Aorta (tissue), 5 donors: Measurements from ENCODE around the gene DSCAML1. TPM values are rescaled to one million over a fixed set of nuclear protein-coding genes. Genes with fewer than 3 reads are reported as not detected.
"Not testable (repeated sequence)": the region's sequence is repeated elsewhere in the genome, so short reads cannot be mapped to it uniquely, and the experiment has no call there.

ENCODE experiments used
- ATAC-seq: fragments of 200-7000 bp; cut with Tn5 transposase; one replicate; pipeline ENCODE4 v1.9.1; 2022; ENCODE audit warnings: moderate library complexity; ENCODE audit not compliant: low FRiP score
- DNase-seq, 2 donors: peaks; one replicate each; pipeline ENCODE4 v3.0.0-alpha.2; 2020
- H3K27ac ChIP-seq, 2 donors: one replicate each; pipeline ENCODE4 v1.5.1; 2013; ENCODE audit warnings: low read length in 2 of 2, mild to moderate bottlenecking in 2 of 2, moderate library complexity in 2 of 2, control low read depth in 1 of 2, inconsistent platforms in 1 of 2, low read depth in 1 of 2
- H3K27me3 ChIP-seq, 2 donors: one replicate each; pipeline ENCODE4 v1.6.1; 2013; ENCODE audit warnings: control low read depth in 1 of 2, low read length in 1 of 2, mild to moderate bottlenecking in 1 of 2, moderate library complexity in 1 of 2; ENCODE audit not compliant: insufficient read depth in 2 of 2, control insufficient read depth in 1 of 2
- H3K36me3 ChIP-seq, 2 donors: one replicate each; pipeline ENCODE4 v1.6.1; 2013; ENCODE audit warnings: control low read depth in 1 of 2, low read length in 1 of 2, mild to moderate bottlenecking in 1 of 2; ENCODE audit not compliant: insufficient read depth in 2 of 2, control insufficient read depth in 1 of 2
- H3K4me1 ChIP-seq, 2 donors: one replicate each; pipeline ENCODE4 v1.6.1; 2013; ENCODE audit warnings: low read length in 2 of 2, control low read depth in 1 of 2, mild to moderate bottlenecking in 1 of 2, moderate library complexity in 1 of 2; ENCODE audit not compliant: insufficient read depth in 2 of 2, control insufficient read depth in 1 of 2
- H3K4me3 ChIP-seq, 2 donors: one replicate each; pipeline ENCODE4 v1.5.1; 2013; ENCODE audit warnings: low read length in 2 of 2, control low read depth in 1 of 2, mild to moderate bottlenecking in 1 of 2
- H3K9me3 ChIP-seq: one replicate; pipeline ENCODE4 v1.6.1; 2013; ENCODE audit warnings: mild to moderate bottlenecking, low read length; ENCODE audit not compliant: control insufficient read depth
- WGBS, 2 donors: extraction: QIAGEN DNeasy Blood & Tissue Kit; methylation state at CpG; one replicate each; pipeline ENCODE4 v1.1.7; 2013; 5-methylcytosine and 5-hydroxymethylcytosine counted together
- intact Hi-C, 2 donors: fragments of 100-400 bp; cut with DNase I; formaldehyde crosslinking; loops; one replicate each; pipeline versions ENCODE4 v1.14.2 to v1.15.0; 2022
- polyA plus RNA-seq, 2 donors: library from polyadenylated mRNA; stranded (reverse); fragments of 200-250 nt; gene quantifications; one replicate each; pipeline ENCODE4 v1.2.3, GENCODE V29; 2013
- total RNA-seq, 2 donors: library from RNA; stranded (reverse); fragmentation: NEBNext Ultra II Directional; extraction: Animal tissue kit (Norgen Biotek cat#: 25700); gene quantifications; one replicate each; pipeline ENCODE4 v1.2.1, GENCODE V29; 2021
- donor health status: healthy with polysubstance abuse.
- donor health status: Bipolar disorder and iron deficiency.
- donor health status: DM: no; HTN: no; CAD: no.
- donor health status: DM: no; HTN: no; CAD: no.
- donor health status: DM: yes; HTN: yes; CAD: no.

DSCAML1 gene
- total and polyA plus RNA-seq, 4 donors = 0.13 to 2.2 (median 0.58) TPM; not detected in 1

- Histone ChIP-seq H3K9me3 (peaks cover 2% of the 10 kb centered on the region), H3K4me3 (no peak overlapping the region), H3K27ac (no peak overlapping the region), H3K4me1 (no peaks in the 10 kb centered on the region), H3K27me3 (no peaks in the 10 kb centered on the region), H3K36me3 (no peaks in the 10 kb centered on the region)
- DNase-seq (no peak), ATAC-seq (no peak)
- intact Hi-C loops = no loop called here
- 91 to 94% methylated on average over 22 of the region's 22 CpGs for WGBS, 2 donors
These were observed 338.5 kb downstream of the DSCAML1 start for GRCh38 chr11:117458275-117459122.

- intact Hi-C loops = no loop called here
- Histone ChIP-seq H3K4me3 (no peak overlapping the region), H3K9me3 (peaks cover 2% of the 10 kb centered on the region), H3K27ac (no peak overlapping the region), H3K27me3 (no peaks in the 10 kb centered on the region), H3K36me3 (no peaks in the 10 kb centered on the region), H3K4me1 (no peaks in the 10 kb centered on the region)
- WGBS, 2 donors = 72 to 77% methylated on average over 7 to 9 of the region's 9 CpGs
- ATAC-seq = no peak
- DNase-seq = no peak
These were observed 339.2 kb downstream of the DSCAML1 start for GRCh38 chr11:117457835-117458234.

DNA sequence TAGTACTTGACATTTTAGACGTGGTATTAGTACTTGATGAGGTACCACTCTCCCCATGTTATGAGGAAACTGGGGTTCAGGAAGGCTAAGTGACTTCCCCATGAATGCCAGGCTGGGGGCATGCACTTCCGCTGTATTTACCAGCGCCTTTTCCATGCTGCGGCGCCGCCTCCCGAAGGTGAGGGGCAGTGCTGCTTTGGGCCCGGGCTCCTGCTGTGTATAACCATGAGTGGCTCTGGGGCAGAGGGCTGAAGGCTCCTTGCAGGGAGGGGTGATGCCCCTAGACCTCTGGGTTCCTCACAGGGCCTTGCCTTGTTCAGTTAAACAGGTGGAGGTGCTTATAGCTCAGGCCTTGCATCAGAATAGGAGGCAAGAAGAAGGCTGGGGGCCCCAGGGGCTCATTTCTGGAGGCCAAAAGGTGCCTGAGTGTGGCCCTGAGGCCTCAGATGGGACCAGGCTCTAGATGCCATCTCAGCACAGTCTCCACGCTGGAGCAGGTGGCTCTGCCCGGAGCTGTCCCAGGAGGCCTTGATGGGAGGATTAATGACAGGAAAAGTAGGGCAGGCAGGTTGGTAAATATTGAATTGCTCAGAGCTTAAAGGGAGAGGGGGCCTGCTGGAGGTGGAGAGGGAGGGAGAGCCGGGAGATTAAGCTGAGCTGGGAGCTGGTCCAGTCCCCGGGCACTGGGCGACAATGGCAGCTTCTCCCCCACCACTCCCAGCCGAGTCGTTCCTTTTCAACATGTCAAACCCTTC lies 339.8 kb downstream of the DSCAML1 start:
- 63% methylated on average over 15 of the region's 15 CpGs for WGBS, 2 donors
- Histone ChIP-seq H3K36me3 (no peaks in the 10 kb centered on the region), H3K4me3 (no peak overlapping the region), H3K27me3 (no peaks in the 10 kb centered on the region), H3K4me1 (no peaks in the 10 kb centered on the region), H3K27ac (no peak overlapping the region), H3K9me3 (peaks cover 2% of the 10 kb centered on the region)
- intact Hi-C loops = no loop called here
- ATAC-seq (no peak), DNase-seq (no peak)

- H3K4me3 ChIP-seq, H3K36me3 ChIP-seq, ATAC-seq, H3K27ac ChIP-seq, H3K9me3 ChIP-seq, intact Hi-C loops, H3K4me1 ChIP-seq, DNase-seq, H3K27me3 ChIP-seq: not testable (repeated sequence)
- 93 to 94% methylated on average over 8 of the region's 8 CpGs for WGBS, 2 donors
These were observed 340.3 kb downstream of the DSCAML1 start for GRCh38 chr11:117456721-117457029.

- Histone ChIP-seq H3K4me3 (no peak overlapping the region), H3K9me3 (peaks cover 2% of the 10 kb centered on the region), H3K27me3 (no peaks in the 10 kb centered on the region), H3K27ac (no peak overlapping the region), H3K36me3 (no peaks in the 10 kb centered on the region), H3K4me1 (no peaks in the 10 kb centered on the region)
- WGBS, 2 donors = 72 to 77% methylated on average over 7 of the region's 7 CpGs
- intact Hi-C loops = no loop called here
- no peak for ATAC-seq
- no peak for DNase-seq
These were observed 340.8 kb downstream of the DSCAML1 start for GRCh38 chr11:117456027-117456720.

DNA sequence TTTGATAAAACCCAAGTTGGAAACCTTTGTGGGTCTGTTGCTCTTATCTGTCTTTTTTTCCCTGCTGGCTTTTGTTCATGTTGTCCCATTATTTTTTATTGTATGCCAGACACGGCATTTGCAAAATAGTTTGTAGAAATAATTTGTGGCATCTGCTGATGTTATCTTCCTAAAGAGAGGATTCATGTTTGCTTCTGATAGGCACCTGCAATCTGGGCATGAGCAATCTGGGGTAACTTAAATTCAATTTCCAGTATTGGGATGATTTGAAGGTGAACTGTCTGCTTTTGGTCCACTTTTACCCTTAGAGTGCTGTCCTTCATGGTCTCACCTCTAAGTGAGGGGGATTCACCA lies 342.5 kb downstream of the DSCAML1 start:
- H3K27me3 ChIP-seq = no peaks in the 10 kb centered on the region
- no peak overlapping the region for H3K27ac ChIP-seq
- WGBS, 2 donors = 69 to 88% methylated on average over 1 of the region's 1 CpG
- no peak for ATAC-seq
- H3K4me3 ChIP-seq = no peak overlapping the region
- intact Hi-C loops = no loop called here
- H3K36me3 ChIP-seq = no peaks in the 10 kb centered on the region
- no peaks in the 10 kb centered on the region for H3K4me1 ChIP-seq
- DNase-seq = no peak
- peaks cover 2% of the 10 kb centered on the region for H3K9me3 ChIP-seq

DNA sequence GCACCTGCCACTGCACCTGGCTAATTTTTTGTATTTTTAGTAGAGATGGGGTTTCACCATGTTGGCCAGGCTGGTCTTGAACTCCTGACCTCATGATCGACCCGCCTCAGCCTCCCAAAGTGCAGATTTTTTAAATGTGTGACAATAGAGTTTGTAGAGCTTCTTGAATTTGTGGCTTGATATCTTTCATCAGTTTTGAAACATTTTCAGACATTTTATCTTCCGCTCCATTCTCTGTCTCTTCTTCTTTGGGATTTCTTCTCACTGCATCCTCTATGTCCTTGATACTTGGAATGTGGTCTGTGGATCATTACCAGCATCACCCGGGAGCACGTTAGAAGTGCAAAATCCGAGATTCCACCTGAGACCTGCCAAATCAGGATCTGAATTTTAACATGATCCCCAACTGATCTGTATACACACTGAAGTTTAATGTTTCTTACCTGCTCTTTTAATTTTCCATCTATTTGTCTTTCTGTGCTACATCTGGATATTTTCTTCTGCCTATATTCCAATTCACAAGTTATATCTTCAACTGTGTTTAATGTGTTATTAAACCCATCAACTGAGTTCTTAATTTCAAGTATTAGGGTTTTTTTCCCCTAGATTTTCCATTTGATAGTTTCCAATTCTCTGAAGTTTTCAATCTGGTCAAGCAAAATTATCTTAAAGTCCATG lies 343.0 kb downstream of the DSCAML1 start:
- WGBS, 2 donors = 90 to 93% methylated on average over 6 of the region's 6 CpGs
- peaks cover 2% of the 10 kb centered on the region for H3K9me3 ChIP-seq
- no peak for ATAC-seq
- H3K36me3 ChIP-seq = no peaks in the 10 kb centered on the region
- H3K27ac ChIP-seq = no peak overlapping the region
- H3K4me1 ChIP-seq = no peaks in the 10 kb centered on the region
- intact Hi-C loops = no loop called here
- no peak for DNase-seq
- H3K27me3 ChIP-seq = no peaks in the 10 kb centered on the region
- no peak overlapping the region for H3K4me3 ChIP-seq

DNA sequence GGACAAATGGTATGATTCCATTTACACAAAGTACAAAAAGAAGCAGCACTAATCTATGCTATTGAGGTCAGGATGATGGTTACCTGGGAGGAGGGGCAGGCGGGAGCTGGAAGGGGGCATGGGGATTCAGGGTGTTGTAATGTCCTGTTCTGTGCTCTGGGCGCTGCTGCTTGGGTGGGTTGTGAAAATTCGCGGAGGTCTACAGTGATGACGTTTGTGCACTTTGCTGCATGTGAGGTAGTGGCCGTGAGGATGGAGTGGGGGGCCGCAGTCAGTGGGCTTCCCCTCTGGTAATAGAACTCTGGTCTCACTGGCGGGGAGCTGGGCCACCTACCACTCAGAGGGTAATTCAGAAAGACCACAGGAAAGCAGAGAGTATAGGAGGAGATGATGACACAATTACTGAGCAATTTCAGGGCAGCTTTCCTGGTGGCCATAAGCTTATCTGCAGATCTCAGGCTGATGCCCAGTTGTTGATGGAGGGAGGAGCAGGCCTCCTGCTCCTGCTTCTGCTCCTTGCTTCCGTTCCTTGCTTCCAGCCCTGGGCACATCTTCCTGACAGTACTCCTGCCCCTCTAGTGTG lies 347.8 kb downstream of the DSCAML1 start:
- DNase-seq = no peak
- intact Hi-C loops = no loop called here
- no peaks in the 10 kb centered on the region for H3K27me3 ChIP-seq

More for the DNA sequence above, 347.8 kb downstream of the DSCAML1 start:
- H3K36me3 ChIP-seq = no peaks in the 10 kb centered on the region
- H3K4me3 ChIP-seq = no peak overlapping the region
- H3K9me3 ChIP-seq = no peaks in the 10 kb centered on the region
- no peak for ATAC-seq
- WGBS, 2 donors = 77 to 81% methylated on average over 9 of the region's 9 CpGs
- no peaks in the 10 kb centered on the region for H3K4me1 ChIP-seq
- H3K27ac ChIP-seq = no peak overlapping the region
